Measurements from ENCODE around the gene PXDC1.

GRCh38 chr6:3723251-3723650, 28.3 kb downstream of the PXDC1 start:
- no peak for TF ChIP-seq CTCF (IDR thresholded peaks at IDR 0.05; ENCODE audit: low read depth, low read length, missing input control)
- no peak for TF ChIP-seq RXRA (IDR thresholded peaks at IDR 0.05)
- no peak for TF ChIP-seq ATF3 (IDR thresholded peaks at IDR 0.05)
- no peak for TF ChIP-seq REST (IDR thresholded peaks at IDR 0.05)
- no peak for TF ChIP-seq EGR1 (IDR thresholded peaks at IDR 0.05; ENCODE audit: low read depth in 2 of 2)

Data from liver (tissue), 3 donors.